Esophagus muscularis mucosa (tissue), 4 donors: ENCODE data around the gene HRNR. TPM values are rescaled to one million over a fixed set of nuclear protein-coding genes. Genes with fewer than 3 reads are reported as not detected.

ENCODE experiments used
- DNase-seq: peaks from one replicate; pipeline ENCODE4 v3.0.0-alpha.2; 2017; ENCODE audit errors: extremely low spot score
- H3K27ac ChIP-seq, 4 donors: fragments of 200-600 bp; sonication (generic); replicated peaks in 1 of 4; 1 replicate in 3 of 4; 2 replicates in 1 of 4; pipeline ENCODE4 v1.5.1; 2016 to 2019; ENCODE audit warnings: mild to moderate bottlenecking in 1 of 4
- H3K27me3 ChIP-seq, 4 donors: fragments of 200-600 bp; sonication (generic); one replicate each; pipeline versions ENCODE4 v1.5.1 to v1.6.0; 2016 to 2019
- H3K36me3 ChIP-seq, 4 donors: fragments of 200-600 bp; sonication (generic); one replicate each; pipeline ENCODE4 v1.5.1; 2016 to 2019
- H3K4me1 ChIP-seq, 4 donors: fragments of 200-600 bp; sonication (generic); one replicate each; pipeline ENCODE4 v1.5.1; 2016 to 2019
- H3K4me3 ChIP-seq, 4 donors: fragments of 200-600 bp; sonication (generic); 1 replicate in 2 of 4; 2 replicates in 2 of 4; pipeline ENCODE4 v1.5.1; 2016 to 2019; ENCODE audit warnings: mild to moderate bottlenecking in 4 of 4, moderate library complexity in 1 of 4
- H3K9me3 ChIP-seq, 4 donors: fragments of 200-600 bp; sonication (generic); 1 replicate in 3 of 4; 2 replicates in 1 of 4; pipeline ENCODE4 v1.5.1; 2016 to 2019
- CTCF ChIP-seq, 3 experiments: fragments of 200-600 bp in 2 of 3; fragments of 450-650 bp in 1 of 3; sonication (generic) in 2 of 3; IDR thresholded peaks; one replicate each; pipeline ENCODE4 v1.5.1; 2017 to 2019; ENCODE audit warnings: antibody characterized with exemption in 3 of 3, mild to moderate bottlenecking in 2 of 3, moderate library complexity in 1 of 3
- EP300 ChIP-seq: sonication (generic); formaldehyde crosslinking; IDR thresholded peaks from one replicate; pipeline ENCODE4 v1.6.1; 2017; ENCODE audit warnings: antibody characterized with exemption
- POLR2A ChIP-seq: fragments of 450-650 bp; IDR thresholded peaks from one replicate; pipeline ENCODE4 v1.6.1; 2017; ENCODE audit warnings: antibody characterized with exemption, moderate library complexity, mild to moderate bottlenecking, low read depth
- POLR2AphosphoS5 ChIP-seq, 2 donors: sonication (generic); formaldehyde crosslinking; IDR thresholded peaks; one replicate each; pipeline ENCODE4 v1.6.1; 2017; ENCODE audit warnings: antibody characterized with exemption in 2 of 2
- WGBS: methylation state at CpG from one replicate; pipeline ENCODE4 v1.1.5; 2018; 5-methylcytosine and 5-hydroxymethylcytosine counted together
- intact Hi-C: fragments of 100-400 bp; cut with DNase I; formaldehyde crosslinking; loops from one replicate; pipeline ENCODE4 v1.15.1; 2023
- total RNA-seq, 4 donors: library from RNA; depleted of rRNA; stranded (reverse); fragments of >200 nt; gene quantifications; one replicate each; pipeline versions ENCODE4 v1.1.0 to v1.2.1, GENCODE V29; 2016

Gene HRNR
- total RNA-seq, 4 donors from 2014 or later: not detected

GRCh38 chr1:152164517-152165136 is 59.4 kb downstream of the HRNR start:
- intact Hi-C loops: no loop called here
- Histone ChIP-seq H3K36me3 (no peaks in the 10 kb centered on the region), H3K9me3 (no peaks in the 10 kb centered on the region), H3K4me1 (peaks cover 11 to 28% (median 21%) of the 10 kb centered on the region in 4 donors), H3K4me3 (no peak overlapping the region), H3K27me3 (no peaks in the 10 kb centered on the region), H3K27ac (no peak overlapping the region)
- 69% methylated on average over 2 of the region's 2 CpGs for WGBS
- DNase-seq: no peak
- TF ChIP-seq CTCF (IDR thresholded peaks at IDR 0.05): no peak
- no peak for TF ChIP-seq POLR2AphosphoS5 (IDR thresholded peaks at IDR 0.05)
- TF ChIP-seq POLR2A: no peak
- no peak for TF ChIP-seq EP300

DNA sequence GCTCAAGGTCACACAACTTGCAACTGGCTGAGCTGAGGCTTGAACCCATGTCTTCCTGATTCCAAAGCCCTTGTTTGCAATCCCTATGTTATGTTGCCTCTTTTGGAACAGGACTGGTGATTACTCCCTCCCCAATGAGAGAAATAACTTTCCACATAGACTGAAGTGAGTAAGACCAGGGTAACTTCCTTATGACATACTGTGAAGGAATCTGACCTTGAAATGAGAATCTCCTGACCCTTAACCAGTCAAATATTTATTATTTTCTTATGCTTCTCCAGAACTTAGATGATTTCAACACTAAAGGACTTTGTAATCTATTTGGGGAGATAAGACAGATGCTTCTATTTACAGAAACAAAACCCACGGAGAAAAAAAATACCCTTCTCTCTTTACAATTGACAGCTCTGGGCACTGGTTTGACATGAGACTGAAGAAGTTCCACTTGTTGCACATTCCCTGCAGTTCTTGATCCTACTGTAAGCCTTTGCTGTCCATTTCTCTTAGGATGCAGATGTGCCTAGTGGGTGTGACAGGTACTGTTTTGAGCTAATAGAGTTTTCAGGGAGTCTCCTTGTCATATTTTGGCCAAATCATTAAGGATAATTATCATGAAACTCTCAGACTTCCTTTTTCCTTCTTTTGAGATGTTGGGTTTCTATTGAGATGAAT is 61.1 kb downstream of the HRNR start:
- WGBS: 27% methylated on average over 1 of the region's 1 CpG
- H3K36me3 ChIP-seq: no peaks in the 10 kb centered on the region
- intact Hi-C loops: no loop called here
- H3K9me3 ChIP-seq: no peaks in the 10 kb centered on the region
- no peaks in the 10 kb centered on the region for H3K27me3 ChIP-seq
- no peak for DNase-seq
- no peak for TF ChIP-seq CTCF (IDR thresholded peaks at IDR 0.05)
- no peak for TF ChIP-seq EP300
- no peak for TF ChIP-seq POLR2AphosphoS5 (IDR thresholded peaks at IDR 0.05)
- TF ChIP-seq POLR2A: no peak
- H3K27ac ChIP-seq: no peak overlapping the region
- no peak overlapping the region for H3K4me3 ChIP-seq
- H3K4me1 ChIP-seq: peaks cover 3 to 11% (median 8%) of the 10 kb centered on the region in 4 donors

Other genes starting within 250 kb of the HRNR start
- 100 to 1,000 TPM in 2 of 4 donors, 10 to 100 TPM in 2; 82.5 to 214 (median 105) TPM for gene S100A10, start 230.3 kb downstream of the HRNR start, total RNA-seq
- 100 to 1,000 TPM in 2 of 4 donors, 10 to 100 TPM in 2; 68.5 to 190 (median 115) TPM for gene S100A11, start 187.2 kb downstream of the HRNR start, total RNA-seq
- not detected for gene TCHHL1, start 135.1 kb downstream of the HRNR start, total RNA-seq
- under 1 TPM in 3 of 4 donors, not detected in 1; under 0.01 to 0.50 (median 0.11) TPM for gene TCHH, start 108.7 kb downstream of the HRNR start, total RNA-seq
- gene RPTN, start 65.0 kb downstream of the HRNR start, total RNA-seq: not detected
- gene FLG, start 101.0 kb upstream of the HRNR start, total RNA-seq: under 1 TPM in 1 of 4 donors, not detected in 3; under 0.01 TPM
- gene FLG2, start 135.8 kb upstream of the HRNR start, total RNA-seq: not detected
- gene CRNN, start 190.1 kb upstream of the HRNR start, total RNA-seq: 1 to 10 TPM in 1 of 4 donors, under 1 TPM in 1, not detected in 2; 0.23 to 3.7 TPM